GM20431 (cell line): ENCODE data around the gene SOCS2.

Source experiments
- in situ Hi-C: fragments of 300-500 bp; cut with MseI, MboI; formaldehyde crosslinking; loops from one replicate; pipeline ENCODE4 v1.15.0; 2020; ENCODE audit warnings: low sequenced_read_pairs; ENCODE audit not compliant: unreplicated experiment

The SOCS2 gene

DNA sequence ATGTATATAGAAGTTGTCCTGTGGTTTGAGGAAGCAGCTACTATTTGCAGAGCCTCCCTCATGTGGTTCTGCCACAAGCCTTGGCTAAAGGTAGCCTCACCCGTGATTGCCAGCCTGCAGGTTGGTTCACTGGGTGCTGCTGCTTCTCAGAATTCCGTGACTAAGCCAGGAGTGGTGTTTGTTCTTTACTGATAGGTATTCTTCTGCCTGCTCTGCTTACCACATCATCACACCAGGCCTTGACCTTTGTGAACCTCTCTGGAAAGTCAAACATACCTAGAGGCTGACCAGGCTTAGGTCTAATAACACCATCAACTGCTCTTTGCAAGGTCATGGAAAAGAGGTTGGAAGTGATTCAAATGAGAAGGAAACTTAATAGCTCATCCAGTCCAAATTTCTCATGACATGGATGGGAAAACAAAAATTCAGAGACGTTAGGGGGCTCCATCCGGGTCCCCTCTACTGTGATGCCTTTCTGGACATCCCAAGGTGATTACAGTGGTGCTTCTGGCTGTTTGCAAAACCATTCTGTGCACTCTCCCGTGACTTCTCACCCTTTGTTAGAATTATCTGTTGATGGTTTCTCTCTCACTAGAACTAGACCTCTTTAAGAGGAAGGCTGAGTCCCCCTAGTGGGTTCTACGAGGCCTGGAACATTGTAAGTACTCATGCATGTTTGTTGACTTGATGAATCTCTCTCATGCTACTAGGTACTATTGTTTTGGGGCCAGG lies 8.5 kb upstream of the SOCS2 start:
- in situ Hi-C loops, result loop anchor here (25.0 kb wide), 1 partner anchor 523 kb away; no protein-coding TSS in a partner anchor

DNA sequence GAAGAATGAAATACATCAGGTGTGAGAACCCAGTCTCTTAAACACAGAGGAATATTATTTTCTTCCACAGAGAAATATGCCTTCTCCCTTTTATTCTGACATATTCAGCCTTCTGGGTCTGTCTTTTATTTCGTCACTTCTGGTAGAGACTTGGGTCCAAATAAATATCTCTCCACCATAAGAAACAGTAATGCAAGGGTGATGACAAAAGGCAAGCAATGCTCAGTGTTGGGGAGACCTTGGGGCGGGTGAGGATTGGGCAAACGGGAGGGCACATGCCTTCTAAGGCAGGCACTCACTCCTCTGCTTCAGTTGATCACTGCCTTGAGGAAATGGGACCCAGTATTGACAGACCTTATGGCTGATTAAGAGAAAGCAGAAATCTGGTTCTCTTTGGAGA lies 6.7 kb upstream of the SOCS2 start:
- in situ Hi-C loops, result loop anchor here (25.0 kb wide), 1 partner anchor 522 kb away; no protein-coding TSS in a partner anchor

DNA sequence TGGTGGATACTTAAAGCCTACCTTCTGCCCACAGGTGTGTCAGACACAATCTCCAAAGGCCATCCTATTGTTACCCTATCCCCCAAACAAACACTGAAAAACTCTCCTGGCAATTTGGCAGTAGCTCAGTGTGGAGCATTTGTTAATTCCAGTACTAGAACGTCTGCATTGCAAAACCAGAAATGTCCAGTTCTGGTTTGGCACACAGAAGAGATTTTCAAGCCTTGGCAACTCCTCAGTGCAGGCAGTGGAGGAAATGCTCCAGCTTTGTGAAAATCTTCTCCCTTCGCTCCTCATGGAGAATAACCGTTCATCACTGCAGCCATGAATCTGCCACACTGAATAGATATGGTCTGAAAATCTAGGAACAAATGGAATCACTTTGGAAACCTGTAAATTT lies 5.3 kb upstream of the SOCS2 start:
- in situ Hi-C loops, result loop anchor here (25.0 kb wide), 1 partner anchor 520 kb away; no protein-coding TSS in a partner anchor

DNA sequence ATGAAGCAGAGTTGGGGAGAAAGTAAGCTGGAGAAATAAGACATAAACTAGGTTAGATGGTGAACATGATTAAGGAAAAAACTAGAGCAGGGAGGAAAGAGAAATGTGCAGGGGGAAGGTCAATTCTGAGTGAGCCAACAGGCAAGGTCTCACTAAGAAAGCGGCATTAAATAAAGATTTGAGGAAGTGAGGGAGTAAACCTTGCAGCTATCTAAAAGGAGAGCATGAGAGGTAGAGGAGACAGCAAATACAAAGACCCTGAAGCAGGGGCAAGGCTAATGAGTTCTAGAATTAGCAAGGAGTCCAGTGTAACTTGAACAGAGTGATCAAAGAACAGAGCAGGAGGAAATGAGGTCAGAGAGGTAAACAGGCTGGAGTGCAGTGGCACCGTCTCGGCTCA lies 4.4 kb upstream of the SOCS2 start:
- in situ Hi-C loops, result loop anchor here (25.0 kb wide), 1 partner anchor 519 kb away; no protein-coding TSS in a partner anchor

DNA sequence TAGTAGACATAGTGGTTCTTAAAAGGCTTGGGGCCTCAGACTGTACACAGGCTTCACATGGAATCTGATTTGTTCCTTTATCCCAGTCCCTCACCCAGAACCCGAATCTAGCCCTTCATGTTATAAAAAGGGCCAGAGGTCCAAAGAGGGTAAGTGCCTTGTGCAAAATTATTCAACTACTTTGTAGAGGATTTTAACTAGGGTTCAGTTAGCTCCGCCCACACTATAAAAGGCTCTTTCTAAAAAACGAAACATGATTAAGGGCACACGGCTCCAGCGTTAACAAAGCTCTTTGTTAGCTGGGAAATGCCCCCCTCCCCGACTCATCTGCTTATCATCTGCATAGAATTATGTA lies 3.2 kb upstream of the SOCS2 start:
- in situ Hi-C loops, result loop anchor here (25.0 kb wide), 1 partner anchor 518 kb away; no protein-coding TSS in a partner anchor

DNA sequence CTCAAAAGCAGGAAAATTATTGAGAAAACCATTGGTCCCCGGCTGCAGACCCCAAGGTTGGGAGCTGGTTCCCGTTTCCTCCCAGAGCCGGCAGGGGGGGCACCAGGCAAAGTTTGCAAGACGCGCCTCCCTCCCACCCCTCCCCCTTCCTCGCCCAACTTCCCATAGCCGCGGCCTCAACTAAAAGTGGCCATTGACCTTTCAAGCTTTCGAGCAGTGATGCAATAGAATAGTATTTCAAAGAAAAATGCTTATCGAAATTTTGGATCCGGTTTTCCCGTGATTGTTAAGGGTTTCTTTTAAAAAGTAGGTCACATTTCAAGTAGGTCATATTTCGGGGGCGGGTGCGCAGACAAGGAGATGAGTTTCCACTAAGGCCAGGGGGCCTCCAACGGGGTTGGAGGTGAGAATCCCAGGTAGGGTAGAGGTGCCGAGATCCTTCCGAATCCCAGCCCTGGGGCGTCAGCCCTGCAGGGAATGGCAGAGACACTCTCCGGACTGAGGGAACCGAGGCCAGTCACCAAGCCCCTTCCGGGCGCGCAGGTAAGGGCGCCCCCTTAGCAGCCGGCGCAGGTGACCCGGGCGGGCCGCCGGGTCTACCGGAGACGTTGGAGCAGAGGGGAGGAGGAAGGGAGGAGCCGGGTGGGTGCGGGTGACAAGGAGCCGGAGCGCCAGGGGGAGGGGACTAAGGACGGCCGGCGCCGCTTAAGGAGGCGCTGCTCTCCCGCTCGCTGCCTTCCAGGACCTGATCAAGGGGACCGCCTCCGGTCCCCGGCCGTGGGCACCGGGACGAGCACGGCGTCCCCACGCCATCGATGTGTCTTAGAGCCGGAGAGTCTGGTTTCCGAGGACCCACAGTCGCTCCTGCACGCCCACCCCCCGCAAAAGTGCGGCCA lies 2.6 kb upstream of the SOCS2 start:
- in situ Hi-C loops, result loop anchor here (25.0 kb wide), 1 partner anchor 517 kb away; no protein-coding TSS in a partner anchor

DNA sequence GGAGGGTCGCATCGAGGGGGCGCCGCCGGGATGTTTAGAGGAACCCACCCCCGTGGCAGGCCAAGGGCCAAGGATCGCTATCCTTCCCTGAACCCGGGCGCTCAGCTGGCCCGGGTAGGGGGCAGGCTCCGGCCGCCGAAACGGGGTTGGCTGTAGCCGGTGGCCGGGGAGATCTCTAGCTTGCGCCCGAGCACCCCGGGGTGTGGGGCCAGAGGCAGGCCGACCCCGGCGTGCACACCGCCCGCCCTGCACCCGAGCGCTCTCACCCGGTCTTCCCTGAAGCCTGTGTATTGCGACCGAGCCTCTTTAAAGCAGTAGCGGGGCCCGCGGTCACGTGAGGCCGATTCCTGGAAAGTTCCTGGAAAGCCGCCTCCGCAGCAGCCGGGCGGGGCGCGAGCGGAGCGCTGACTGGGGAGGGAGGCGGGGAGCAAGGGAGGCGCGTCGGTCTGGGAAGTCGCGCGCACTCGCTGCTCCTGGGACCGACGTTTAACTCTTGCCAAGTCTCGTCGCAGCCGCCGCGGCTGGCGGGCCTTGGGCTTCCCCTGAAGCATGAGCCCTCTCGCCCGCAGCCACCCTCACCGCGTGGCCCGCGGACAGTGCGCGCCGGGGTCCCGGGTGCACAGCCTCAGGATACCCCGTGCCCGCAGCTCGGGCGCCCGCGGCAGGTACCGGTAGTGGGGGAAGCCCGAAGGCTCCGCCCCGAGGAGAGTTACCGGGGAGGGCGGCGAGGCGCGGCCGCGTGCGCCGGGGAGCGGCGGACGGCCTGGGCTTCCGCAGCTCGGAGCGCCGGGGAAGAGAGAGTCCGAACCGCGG lies 1.7 kb upstream of the SOCS2 start:
- in situ Hi-C loops, result loop anchor here (25.0 kb wide), 1 partner anchor 517 kb away; no protein-coding TSS in a partner anchor

DNA sequence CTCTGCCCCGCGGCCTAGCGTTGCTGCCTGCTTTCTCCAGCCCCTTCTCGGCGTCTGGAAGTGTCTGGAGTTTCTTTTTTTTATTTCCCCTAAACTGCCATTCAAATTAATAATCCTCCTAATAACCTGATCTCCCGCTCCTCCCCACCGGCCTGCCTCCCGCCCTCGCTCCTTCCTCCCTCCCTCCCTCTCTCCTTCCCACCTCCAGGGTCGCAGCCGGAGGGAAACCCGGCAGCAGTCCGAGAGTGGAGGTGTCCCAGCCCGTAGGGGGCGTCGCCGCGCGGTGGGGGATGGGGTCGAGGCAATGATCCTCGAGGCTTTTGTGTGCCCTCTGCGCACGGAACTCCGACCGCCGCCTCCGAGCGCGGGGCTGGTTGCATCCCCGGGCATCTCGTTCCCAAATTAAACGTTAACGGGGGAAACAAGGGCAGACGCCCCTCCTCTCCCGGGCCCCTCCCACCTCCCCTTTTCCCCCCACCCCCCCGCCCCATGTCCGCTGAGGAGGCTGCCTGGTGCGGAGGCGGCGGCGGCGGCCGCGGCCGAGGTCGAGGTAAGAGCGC lies 1.0 kb upstream of the SOCS2 start:
- in situ Hi-C loops, result loop anchor here (25.0 kb wide), 1 partner anchor 516 kb away; no protein-coding TSS in a partner anchor

DNA sequence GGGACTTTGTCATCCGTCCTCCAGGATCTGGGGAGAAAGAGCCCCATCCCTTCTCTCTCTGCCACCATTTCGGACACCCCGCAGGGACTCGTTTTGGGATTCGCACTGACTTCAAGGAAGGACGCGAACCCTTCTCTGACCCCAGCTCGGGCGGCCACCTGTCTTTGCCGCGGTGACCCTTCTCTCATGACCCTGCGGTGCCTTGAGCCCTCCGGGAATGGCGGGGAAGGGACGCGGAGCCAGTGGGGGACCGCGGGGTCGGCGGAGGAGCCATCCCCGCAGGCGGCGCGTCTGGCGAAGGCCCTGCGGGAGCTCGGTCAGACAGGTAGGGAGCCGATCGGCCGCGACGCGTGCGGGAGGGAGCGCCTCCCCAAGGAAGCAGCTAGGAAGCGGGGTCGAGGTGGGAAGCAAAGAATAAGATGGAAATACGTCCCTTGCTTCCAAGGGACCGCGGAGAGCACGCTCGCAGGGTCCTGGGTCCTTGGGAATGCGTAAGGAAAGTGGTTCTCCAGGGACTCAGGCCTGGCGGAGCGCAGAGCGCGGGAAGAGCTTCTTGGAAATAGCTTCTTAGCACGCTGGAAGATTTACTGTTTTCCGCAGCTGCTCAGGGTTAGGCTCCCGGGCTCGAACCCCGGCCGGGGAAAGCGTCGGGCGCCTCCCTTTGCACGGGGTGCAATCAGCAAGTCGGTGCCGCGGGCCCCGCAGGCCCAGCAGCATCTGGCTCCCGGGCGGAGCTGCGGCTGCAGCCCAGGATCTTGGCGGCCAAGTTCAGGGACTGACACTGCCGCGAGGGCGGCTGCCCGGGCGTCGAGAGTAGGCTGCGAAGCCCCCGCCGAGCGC lies 457 bp downstream of the SOCS2 start:
- in situ Hi-C loops, result loop anchor here (25.0 kb wide), 1 partner anchor 514 kb away; no protein-coding TSS in a partner anchor

DNA sequence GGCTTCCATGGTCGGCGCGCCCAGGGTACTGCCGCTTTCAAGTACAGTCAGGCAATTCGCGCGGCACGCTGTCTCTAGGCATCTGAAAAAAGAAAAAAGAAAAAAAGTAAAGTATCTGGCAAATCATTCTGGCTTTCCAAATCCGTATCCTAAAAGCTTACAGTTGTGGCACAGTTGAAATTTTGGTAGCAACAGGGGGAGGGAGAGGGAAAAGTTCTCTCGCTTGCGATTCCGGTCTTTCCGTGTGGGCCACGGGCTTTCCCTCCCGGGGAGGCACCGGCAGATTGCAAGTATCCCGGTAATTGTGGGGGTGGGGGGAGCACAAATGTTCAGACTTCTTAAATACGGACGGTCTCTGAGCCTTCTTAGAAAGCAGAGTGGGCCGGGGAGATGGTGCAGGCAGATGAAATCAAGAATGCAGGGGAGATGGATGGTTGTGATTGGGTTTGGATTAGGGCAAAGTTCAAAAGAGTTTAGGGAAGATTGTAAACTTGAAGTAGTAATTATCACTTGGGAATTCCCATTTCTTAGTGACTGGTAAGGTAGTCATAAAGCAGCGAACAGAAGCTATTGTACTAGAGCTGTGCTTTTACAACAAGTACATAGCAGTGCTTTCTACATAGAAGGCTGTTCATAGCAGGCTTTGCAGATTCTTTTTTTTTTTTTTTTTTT lies 1.2 kb downstream of the SOCS2 start:
- in situ Hi-C loops, result loop anchor here (25.0 kb wide), 1 partner anchor 514 kb away; no protein-coding TSS in a partner anchor

DNA sequence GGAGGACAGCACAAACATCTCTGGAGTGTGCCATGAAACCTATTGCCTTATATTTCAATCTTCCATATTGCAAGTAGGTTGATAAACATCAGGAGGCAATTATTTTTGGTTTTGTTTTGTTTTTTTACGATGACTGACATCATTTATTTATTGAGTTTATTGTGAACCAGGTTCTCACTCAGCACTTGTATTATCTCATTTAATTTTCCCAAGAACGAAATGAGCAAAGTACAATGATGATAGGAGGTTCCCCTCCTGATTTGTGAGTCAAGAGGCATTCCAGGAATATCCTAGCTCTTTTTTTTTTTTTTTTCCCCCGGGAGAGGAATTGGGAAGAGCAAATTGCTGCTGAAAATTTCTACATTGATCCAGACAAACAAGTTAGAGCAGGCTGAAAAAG lies 4.7 kb downstream of the SOCS2 start:
- in situ Hi-C loops, result no loop called here

DNA sequence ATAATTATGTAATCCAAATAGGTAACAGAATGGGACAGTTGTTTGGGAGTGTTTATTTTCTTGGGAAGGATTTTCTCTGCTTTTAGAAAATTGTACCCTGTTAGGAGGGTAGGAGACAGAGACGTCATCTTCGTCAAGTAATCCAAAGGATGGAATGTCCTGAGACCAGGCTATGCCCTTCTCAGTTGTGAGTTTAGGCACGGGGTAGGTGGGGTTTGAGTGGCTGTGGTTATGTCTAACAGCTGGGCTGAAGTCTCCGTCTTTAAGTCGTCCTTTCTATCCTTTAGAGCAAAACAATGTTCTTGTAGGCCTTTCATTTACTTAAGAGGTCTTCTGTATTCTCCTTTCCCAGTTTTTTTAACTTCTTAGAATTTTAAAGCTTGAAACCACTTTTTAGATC lies 5.7 kb downstream of the SOCS2 start:
- in situ Hi-C loops, result no loop called here

DNA sequence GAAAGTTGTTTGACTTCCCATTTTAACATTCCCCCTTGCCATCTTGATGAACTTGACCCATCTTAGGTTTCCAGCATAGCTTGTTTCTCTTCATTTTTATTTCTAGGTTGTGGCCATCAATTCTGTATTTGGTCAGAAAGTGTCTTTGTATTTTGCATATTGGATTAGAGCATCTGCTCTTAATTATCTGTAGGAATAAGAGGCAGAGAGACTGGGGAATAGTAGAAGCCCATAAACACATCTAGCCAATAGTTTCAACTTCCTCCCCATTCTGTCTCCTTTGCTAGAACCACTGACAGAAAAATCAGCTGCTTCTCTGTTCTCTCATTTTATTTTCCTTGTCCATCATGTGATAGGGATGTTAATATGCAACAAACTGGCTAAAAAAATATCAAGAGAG lies 8.2 kb downstream of the SOCS2 start:
- in situ Hi-C loops, result no loop called here

DNA sequence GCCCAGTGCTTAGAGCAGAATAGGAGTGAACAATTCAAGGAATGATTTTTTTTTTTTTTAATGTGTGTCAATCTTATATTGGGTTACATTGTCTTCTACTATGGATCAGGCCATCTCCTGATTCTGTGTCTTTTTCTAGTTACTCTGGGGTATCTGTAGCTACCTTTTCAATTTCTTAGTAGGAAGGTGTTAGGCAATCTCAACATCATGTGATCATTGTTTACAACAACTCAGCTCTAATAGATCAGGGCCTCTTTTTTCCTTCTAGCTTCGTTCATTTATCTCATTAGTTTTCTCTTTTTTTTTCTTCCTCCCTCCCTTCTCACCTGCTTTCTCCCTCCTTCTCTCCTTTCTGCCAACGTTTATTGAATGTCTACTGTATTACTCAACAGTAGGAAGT lies 8.9 kb downstream of the SOCS2 start:
- in situ Hi-C loops, result no loop called here

DNA sequence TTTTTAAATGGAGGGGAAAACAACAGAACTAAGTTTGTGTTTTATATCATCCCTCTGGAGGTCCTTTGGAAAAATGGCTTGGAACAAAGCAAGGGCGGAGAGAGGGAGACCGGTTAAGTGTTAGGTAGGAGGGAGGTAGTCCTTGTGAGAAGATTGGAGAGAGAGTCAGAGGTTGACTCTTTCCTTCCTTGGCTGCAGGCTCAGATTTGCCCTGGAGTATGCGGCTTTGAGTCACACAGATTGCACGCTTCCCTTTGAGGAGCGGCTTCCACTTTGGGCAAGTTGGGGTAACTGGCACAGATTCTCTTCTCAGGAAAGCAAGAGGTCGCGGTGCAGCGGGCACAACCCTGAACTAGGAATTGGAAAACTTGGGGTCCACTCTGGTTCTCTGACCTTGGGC lies 9.9 kb downstream of the SOCS2 start:
- in situ Hi-C loops, result no loop called here

DNA sequence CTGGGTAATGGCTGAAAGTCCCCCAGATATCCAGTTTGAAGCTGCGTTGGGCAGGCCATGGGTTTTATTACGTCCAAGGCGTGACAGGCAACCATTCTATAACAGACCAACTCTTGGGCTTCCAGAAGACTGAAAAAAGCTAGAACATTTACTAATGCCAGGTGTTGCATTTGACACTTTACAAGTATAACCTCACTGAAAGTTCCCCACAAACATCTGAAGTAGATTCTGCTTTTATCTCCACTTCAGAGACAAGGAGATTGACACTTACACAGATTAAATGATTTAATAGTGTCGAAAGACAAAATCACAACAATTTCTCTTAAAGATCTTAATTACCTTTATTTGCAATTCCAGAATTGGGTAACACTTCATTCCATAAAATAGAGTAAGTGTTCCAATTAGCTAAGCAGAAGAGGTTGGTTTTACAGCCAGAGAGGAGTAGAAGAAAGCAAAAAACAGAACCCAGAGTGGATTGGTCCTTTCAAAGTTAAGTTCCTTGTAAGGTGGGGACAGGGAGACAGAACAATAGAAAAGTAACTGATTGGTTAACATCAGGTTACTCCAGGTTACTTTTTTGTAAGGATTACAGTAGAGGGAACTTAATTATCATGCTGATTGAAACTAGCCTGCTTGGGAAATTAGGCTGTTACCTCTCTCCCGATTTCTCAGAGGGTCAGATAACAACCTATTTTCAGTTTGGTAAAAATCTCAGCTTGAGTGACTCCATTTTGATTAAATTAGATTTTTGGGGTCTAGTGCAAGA lies 11.3 kb downstream of the SOCS2 start:
- in situ Hi-C loops, result no loop called here

DNA sequence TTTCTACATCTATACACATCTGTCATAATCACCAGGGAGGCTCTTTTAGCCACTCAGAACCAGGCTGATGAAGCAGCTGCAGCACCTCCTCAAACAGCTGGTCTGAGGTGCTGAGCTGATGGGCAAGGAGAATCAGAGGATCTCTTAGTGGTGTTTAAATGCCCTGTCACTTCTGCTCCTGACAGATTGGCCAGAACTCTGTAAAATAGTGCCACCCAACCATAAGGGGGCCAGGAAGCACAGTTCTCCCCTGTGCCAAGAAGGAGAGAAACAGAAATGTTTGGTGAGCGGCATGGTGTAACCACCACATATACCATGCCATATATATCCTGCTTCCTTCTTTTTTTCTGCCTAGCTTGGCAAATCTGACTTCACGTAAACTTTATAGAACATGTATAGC lies 12.8 kb downstream of the SOCS2 start:
- in situ Hi-C loops, result no loop called here

DNA sequence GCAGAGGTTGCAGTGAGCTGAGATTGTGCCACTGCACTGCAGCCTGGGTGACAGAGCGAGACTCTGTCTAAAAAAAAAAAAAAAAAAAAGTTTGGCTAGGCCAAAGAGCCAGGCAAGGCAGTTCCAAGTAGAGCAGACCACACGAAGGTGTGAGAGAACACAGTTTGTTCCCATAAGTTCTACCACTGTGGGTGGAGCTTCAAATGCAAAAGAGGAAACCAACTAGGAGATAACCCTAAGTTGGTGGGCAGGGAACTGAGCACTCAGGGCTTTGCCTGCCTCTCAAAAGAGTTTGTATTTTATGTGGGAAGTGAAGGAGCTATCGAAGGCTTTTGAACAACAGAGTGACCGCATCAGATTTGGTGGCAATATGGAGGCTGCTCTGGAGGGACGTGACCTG lies 15.1 kb downstream of the SOCS2 start:
- in situ Hi-C loops, result no loop called here
